ENCODE results near the gene DUSP22.
"Not testable (repeated sequence)": the region's sequence is repeated elsewhere in the genome, so short reads cannot be mapped to it uniquely, and the experiment has no call there.

Gene DUSP22, protein sequence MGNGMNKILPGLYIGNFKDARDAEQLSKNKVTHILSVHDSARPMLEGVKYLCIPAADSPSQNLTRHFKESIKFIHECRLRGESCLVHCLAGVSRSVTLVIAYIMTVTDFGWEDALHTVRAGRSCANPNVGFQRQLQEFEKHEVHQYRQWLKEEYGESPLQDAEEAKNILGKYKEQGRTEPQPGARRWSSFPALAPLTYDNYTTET

DNA sequence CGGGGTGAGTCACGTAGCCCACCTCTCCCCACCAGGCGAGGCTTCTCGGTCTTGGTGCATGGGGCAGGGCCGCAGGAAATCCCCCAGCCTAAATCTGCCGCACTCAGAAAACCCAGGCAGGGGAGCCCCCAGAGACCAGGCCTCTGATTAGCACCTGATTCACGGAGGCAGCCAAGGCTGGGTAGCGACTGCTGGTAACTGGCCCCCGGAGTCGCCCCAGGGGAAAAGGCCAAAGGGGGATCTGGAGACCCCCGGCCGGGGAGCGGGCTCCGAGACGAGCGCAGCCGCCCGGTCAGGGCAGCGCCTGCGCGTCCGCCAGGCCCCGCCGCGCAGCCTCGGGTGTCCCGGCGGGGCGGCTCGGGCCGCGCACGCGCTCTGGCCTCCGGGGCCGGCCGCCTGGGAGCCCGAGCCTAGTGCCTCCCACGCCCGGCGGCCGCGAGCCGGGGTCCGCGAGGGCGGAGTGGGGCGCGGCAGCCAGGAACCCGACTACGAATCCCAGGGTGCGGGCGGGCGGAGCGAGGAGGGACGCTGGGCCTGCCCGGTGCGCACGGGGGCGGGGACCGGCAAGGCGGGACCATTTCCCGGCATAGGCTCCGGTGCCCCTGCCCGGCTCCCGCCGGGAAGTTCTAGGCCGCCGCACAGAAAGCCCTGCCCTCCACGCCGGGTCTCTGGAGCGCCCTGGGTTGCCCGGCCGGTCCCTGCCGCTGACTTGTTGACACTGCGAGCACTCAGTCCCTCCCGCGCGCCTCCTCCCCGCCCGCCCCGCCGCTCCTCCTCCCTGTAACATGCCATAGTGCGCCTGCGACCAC, at the start of gene DUSP22:
DUSP22 (plus strand) TSS at position 791 of the 809 bp plus-strand sequence. CDS start 53 bp downstream, outside the sequence.
- no peak for DNase-seq

DNA sequence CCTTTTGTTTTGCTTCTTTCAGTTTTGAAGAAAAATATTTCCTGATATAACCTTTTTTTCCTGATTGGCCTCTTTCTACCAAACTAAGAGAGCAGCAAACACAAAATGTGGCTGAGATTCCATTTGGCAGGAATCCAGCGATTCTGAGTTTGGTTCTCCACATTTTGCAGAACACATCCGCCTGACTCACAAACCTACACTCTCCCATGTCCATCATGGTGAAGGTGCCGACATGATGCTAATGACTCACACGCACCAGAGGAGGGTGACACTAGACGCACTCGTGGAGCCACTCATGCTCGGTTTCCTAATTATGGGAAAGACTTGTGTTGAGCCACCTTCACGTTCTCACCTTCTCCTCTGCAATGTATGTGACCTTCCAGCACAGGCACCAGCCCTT, 45.9 kb upstream of the DUSP22 start:
- DNase-seq = no peak

DNA sequence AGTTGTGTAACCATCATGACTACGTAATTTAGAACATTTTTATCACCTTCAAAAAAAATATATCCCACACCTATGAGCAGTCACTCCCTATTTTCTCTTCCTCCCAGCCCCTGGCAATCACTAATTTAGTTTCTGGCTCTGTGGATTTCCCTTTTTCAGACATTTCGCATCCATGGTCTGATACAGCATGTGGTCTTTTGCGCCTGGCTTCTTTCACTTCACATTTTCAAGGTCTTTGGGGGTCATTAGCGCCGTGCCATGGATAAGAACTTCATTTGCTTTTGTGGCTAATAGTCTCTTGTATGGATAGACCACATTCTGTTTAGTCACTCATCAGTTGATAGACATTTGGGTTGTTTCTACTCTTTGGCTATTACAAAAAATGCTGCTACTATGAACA, 44.9 kb upstream of the DUSP22 start:
- DNase-seq = no peak

DNA sequence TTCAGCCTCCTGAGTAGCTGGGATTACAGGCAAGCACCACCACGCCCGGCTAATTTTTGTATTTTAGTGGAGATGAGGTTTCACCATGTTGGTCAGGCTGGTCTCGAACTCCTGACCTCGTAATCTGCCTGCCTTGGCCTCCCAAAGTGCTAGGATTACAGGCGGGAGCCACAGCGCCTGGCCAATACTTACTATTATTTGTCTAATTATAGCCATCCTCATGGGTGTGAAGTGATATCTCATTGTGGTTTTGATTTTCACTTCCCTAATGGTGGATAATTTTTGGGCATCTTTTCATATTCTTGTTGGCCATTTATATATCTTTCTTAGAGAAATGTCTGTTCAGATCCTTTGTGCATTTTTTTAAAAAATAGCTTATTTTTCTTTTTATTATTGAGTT, 44.2 kb upstream of the DUSP22 start:
- DNase-seq = not testable (repeated sequence)

DNA sequence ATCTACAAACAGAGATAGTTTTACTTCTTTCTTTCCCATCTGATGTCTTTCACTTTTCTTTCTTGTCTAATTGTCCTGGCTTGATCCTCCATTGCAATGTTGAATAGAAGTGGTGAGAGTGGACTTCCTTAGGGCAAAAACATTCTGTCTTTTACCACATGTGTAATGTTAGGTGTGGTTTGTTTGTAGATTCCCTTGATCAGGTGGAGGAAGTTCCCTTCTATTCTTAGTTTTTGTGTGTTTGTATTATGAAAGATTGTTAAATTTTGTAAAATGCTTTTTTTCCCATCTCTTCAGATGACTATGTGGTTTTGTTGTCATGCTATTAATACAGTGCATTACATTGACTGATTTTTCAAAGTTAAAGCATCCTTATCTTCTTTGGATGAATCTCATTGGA, 41.6 kb upstream of the DUSP22 start:
- no peak for DNase-seq

DNA sequence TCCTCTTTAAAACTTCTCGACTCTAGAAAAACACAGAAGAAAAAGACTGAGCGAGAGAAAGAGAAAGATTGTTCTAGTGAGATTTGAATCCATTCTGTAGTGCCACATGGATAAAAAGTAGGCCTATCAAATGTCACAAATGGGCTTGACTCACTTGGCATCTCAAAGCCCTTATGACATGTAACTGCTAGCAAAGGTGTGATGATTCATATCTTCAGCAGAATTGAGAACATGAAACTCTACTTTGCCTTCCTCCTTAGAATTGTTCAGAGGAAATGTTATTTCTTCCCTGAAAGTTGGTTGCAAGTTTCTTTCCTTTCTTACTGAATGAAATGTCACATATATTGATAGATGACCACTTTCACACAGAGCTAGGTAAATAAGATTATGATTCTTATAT, 40.4 kb upstream of the DUSP22 start:
- no peak for DNase-seq

DNA sequence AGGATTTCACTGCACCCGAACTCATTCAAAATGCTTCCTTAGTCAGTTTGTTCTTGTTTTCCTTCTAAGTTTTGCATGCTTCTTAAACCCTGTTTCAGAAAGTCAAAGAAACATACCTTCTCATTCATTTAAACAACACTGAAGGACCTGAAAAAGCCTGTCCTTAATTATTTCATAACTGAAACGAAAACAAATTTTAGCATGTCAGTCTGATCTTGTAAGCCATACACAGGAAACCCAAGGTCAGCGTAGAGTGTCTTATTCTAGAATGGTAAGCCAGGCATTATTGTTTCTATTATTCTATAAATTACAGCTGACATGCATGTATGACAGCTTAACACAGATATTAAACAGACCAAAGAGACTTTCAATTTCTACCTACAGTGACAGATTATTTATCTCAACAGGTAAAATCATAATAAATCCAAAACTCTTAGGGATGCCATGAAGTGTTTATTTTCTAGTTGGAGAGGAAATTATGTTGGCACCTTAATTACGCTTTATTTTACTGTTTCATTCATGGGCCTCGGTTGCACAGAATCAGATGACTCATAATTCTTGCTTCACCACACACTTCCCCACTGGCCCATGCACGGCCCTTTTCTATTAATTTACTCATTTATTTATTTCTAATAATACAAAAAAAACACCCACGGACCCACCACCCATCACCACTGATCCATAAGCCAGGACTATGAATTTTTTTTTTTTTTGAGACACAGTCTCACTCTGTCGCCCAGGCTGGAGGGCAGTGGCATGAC, 39.3 kb upstream of the DUSP22 start:
- DNase-seq = no peak

DNA sequence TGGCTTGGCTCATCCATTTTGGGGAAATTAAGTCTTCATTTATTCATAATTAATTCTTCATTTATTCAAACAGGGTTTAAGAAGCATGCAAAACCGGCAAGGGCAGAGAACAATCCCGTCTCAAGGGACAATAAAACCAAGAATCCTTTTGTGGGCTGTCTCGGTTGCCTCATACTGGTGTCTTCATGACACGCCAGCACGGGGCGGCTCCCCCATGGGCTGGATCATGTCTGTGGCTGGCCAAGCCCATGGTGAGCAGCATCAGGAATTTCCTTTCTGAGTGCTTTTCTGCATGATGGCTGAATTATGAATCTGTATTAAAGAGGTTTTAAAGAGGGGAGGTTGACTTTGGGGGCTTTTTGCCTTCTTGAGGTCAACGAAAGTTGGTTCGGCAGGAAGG, 38.3 kb upstream of the DUSP22 start:
- DNase-seq = no peak

DNA sequence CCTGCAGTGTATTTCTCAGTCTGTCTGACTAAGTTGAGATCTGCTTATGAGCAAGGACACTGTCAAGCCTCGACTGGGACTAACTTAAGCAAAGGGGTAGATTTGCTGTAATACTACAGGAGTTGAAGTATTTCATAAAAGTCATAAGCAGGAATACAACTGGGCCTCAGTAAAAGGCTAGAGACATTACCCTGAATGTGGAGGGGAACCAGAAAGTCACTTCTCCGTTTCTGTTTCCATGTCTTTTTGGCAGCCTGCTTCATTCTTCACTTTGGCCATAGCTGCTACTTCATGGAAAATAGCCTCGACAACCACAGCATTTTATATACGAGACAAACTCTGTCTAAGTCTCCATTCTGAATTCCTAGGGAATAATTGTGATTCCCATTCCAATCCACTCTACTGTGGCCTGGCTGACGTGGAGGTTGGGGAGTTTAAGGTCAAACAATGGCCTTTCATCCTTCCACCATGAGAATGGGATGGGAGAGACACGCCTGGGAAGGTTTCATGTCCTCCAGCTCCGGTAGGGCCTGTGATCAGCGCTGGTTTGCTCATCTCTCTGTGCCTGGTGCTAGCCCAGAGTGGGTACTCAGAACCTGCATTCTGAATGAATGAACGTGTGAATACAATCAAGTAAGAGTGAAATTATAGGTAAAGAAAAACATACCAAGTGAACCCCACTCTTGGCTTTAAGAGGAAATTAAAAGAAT, 37.1 kb upstream of the DUSP22 start:
- no peak for DNase-seq

DNA sequence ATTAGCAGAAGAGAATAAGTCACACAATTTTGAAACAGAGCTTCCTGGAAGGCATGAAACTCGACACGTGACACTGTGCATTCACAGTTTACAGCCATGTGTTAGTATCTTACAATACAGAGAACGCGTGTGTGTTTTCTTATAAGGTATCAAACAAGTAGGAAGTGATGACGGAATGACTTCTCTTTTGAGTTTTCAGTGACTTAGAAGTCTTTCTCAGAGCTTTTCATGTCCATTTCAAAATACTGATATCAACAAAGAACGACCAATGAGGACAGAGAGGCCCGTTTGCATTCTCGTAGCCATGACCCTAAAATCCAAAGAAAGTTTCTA, 36.6 kb upstream of the DUSP22 start:
- DNase-seq = no peak

DNA sequence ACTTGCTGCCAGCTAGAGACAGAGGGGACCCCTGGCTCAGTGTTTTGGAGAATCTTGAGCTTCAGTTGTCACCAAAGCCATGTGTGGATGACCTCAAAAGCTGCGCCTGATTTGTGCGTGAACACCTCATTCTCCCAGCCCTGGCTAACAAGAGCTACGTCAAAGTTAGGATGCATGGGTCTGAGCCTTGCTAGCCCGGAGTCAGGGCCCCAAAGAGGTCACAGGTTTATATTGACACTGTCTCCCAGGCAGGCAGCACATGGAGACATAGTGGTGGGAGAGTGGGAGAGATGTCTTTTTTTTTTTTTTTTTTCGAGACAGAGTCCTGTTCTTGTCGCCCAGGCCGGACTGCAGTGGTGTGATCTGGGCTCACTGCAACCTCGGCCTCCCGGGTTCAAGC, 36.1 kb upstream of the DUSP22 start:
- DNase-seq = no peak

DNA sequence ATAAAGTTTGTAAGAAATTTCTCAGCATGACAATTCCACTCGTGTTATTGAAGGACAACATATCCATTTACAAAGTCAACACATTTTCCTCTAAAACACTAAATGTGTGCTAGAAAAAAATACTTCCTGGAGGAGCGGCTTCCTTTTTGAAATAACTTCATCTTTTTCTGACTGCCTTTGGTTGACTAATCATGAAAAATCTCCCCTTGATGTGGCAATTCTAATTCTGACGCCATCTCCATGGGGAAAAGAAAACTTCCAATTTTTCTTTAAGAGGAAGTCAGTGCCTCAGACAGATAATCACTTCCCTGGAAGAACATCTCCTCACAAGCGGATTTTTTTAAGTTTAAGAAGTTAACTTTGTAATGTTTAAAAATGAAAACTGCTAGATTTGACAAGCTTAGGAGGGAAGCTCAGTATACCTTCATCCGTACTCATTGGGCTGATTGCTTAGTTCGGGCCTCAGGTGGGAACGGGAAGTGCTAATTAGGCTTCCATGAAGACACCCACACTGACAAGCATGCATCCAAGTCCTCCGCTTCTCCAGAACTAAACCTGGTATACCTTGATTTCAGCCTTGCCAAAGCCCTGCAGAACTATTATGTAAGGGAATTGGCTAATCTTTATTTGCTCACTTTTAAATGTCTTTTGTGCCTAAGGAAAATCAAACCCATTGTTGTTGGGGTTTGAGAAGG, 35.1 kb upstream of the DUSP22 start:
- no peak for DNase-seq

DNA sequence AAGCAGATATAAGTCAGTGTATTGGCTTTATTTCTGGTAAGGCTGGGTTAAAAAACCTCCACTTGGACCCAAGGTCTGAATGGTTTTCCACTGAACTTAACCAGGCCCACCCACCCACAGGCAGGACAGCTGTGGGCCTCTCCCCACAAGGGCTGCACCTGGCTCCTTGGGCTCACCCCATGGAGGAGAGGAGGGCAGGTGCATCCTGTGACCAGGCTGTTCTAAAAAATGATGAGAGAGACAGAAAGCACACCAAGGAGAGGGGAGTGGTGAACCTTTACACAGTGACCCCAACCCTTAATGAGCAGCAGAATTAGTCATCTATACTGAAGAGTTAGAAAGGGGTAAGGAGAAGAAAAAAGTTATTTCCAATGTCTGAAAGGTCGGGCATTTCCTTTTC, 34.5 kb upstream of the DUSP22 start:
- no peak for DNase-seq

DNA sequence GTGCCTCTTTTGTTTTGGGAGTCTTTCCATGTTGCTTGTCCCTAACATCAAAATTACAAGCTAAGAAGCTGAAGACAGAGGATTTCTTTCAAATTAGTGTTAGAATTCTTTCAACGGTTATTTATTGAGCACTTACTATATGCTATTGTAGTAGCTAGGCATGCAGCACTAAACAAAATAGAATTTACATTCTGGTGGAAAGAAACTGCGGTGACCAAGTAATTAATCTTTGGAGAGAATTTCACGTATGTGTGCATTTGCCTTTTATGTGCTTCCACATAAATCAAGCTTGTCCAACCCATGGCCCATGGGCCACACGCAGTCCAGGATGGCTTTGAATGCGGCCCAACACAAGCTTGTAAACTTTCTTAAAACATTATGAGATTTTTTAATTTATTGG, 33.0 kb upstream of the DUSP22 start:
- no peak for DNase-seq

DNA sequence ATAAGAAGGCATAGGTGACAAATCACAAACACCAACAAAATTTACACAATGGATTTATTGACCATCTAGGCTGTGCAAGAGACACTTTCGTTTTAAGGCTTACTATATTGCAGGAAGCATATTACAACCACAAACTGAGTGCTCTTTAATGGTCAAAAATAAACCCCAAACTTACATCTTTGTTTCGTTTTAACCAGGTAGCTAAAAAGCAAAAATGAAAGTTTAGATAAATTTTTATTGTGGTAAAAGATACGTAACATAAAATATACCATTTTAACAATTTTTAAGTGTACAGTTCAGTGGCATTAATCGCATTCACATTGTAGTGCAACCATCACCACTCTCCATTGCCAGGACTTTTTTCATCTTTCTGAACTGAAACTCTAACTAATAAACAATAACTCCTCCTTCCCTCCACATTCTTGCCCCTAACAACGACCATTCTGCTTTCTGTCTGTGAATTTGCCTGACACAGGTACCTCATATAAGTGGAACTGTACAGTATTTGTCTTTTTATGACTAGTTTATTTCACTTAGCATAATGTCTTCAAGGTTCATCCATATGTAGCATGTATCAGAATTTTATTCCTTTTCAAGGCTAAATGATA, 32.3 kb upstream of the DUSP22 start:
- no peak for DNase-seq

DNA sequence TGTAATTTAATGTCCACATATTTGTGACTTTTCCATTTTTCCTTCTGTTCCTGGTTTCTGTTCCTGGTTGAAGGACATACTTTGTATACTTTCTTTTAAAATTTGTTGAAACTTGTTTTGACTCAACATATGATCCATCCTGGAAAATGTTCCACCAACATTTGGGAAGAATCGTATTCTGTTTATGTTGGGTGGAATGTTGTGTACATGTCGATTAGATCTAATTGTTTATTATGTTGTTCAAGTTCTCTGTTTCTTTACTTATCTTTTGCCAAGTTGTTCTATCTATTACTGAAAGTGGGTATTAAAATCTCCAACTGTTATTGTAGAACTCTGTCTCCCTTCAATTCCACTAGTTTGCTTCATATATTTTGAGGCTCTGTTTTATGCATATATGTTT, 27.7 kb upstream of the DUSP22 start:
- DNase-seq = no peak

DNA sequence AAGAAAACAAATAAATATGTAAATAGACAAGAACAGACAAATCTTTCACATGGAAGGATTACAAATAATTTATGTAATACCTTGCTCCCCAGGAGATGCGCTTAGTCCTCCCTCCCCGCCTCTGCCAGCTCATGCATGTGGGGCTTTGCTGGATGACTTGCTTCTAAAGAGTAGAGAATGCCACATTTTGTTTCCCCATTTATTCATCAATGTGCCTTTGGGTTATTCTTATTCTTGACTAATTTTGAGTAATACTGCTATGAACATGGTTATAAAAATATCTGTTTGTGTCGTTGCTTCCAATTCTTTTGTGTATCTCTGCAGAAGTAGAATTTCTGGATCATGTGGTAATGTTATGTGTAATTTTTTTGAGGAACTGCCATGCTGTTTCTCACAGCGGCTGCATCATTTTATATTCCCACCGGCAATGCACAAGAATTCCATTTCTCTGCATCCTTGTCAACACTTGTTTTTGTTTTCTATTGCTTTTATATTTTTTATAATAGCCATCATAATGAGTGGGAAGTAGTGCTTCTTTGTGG, 23.8 kb upstream of the DUSP22 start:
- DNase-seq = no peak

DNA sequence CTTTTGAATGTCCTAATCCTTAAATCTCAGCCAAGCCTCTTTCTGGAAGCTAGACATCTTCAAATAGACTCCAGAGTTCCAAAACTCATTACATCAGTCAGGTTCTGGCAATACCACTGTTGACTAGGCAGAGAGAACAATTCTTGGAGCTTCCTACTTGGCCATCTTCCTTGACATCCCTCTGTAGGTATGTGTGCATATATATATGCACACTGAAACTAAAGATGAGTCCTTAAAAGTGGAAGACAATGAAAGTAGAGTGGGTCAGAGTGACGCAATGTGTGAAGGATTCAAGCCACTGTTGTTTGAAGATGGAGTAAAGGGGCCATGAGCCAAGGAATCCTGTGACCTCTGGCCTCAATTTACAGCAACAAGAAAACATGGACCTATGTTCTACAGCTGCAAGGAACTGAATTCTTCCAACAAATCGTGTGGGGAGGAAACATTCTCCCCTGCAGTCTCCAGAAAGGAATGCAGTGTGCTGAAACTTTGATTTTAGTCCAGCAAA, 18.7 kb upstream of the DUSP22 start:
- no peak for DNase-seq

DNA sequence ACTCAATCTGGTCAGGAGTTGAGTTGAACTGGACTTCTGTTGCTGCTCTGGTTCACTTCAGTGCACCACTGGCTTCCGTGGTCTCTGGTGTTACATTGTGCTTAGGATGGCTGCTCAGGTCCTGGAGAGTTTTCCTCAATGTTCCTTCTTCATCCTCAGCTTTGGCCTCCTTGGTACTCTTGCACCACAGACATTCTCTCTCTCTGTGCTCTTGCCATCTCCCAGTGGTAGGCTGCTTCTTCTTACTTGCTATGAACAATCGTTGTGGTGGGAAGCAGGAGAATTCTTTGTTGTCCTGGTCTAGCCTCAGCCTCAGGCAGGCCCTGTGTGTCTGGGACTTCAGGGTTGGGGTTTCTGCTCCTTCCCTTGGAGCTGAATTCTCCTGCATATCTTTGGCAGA, 14.5 kb upstream of the DUSP22 start:
- no peak for DNase-seq

DNA sequence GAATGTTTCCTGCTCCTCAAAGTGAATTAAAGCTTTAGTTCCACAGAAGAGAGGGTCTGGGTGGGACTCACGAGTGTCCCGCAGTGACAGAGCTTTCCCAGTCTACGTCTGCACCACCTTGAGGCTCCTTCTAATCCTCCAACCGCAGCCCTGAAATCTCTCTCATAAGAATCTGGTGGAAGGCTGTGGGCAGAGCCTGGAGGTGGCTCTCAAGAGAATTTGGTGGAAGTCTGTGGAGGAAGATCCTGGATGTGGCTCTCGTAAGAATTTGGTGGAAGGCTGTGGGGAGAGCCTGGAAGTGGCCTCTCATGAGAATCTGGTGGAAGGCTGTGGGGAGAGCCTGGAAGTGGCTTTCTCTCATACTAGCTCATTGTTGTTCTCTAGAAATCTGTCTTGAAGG, 13.8 kb upstream of the DUSP22 start:
- DNase-seq = no peak

DNA sequence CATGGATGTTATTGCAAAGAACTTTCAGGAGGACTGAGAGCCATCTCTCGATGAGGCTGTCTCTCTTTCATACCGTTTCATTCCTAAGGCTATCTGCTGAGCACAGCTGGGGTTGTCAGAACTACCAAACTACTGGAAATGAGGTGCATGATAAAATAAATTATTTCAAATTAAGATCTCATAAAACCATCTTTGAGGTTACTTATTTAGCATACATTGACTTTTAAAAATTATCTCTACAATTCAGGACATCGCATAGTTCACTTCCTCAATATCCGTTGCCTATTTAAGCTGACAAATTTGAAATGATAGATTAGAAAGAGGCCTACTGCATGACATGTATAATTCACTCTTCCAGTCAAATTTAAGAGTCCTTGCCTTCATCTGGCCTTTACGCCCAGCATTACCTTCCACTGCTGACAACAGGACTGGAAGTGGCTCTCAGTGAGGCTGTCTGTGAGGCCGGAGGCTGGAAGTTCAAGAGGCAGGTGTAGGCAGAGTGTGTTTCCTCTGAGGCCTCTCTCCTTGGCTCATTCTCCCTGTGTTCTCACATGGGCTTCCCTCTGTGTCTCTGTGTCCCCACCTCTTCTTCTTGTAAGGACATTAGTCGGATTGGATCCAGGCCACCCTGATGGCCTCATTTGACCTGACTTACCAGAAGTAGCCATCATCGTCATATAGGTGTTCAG, 12.8 kb upstream of the DUSP22 start:
- DNase-seq = no peak

All from NCI-H1105 (cell line).